Aorta (tissue), 5 donors: ENCODE results near the gene FAM237A. TPM values are rescaled to one million over a fixed set of nuclear protein-coding genes. Genes with fewer than 3 reads are reported as not detected.

Source experiments
- ATAC-seq: fragments of 200-7000 bp; cut with Tn5 transposase; one replicate; pipeline ENCODE4 v1.9.1; 2022; ENCODE audit warnings: moderate library complexity; ENCODE audit not compliant: low FRiP score
- DNase-seq, 2 donors: peaks; one replicate each; pipeline ENCODE4 v3.0.0-alpha.2; 2020
- H3K27ac ChIP-seq, 2 donors: one replicate each; pipeline ENCODE4 v1.5.1; 2013; ENCODE audit warnings: low read length in 2 of 2, mild to moderate bottlenecking in 2 of 2, moderate library complexity in 2 of 2, control low read depth in 1 of 2, inconsistent platforms in 1 of 2, low read depth in 1 of 2
- H3K27me3 ChIP-seq, 2 donors: one replicate each; pipeline ENCODE4 v1.6.1; 2013; ENCODE audit warnings: control low read depth in 1 of 2, low read length in 1 of 2, mild to moderate bottlenecking in 1 of 2, moderate library complexity in 1 of 2; ENCODE audit not compliant: insufficient read depth in 2 of 2, control insufficient read depth in 1 of 2
- H3K36me3 ChIP-seq, 2 donors: one replicate each; pipeline ENCODE4 v1.6.1; 2013; ENCODE audit warnings: control low read depth in 1 of 2, low read length in 1 of 2, mild to moderate bottlenecking in 1 of 2; ENCODE audit not compliant: insufficient read depth in 2 of 2, control insufficient read depth in 1 of 2
- H3K4me1 ChIP-seq, 2 donors: one replicate each; pipeline ENCODE4 v1.6.1; 2013; ENCODE audit warnings: low read length in 2 of 2, control low read depth in 1 of 2, mild to moderate bottlenecking in 1 of 2, moderate library complexity in 1 of 2; ENCODE audit not compliant: insufficient read depth in 2 of 2, control insufficient read depth in 1 of 2
- H3K4me3 ChIP-seq, 2 donors: one replicate each; pipeline ENCODE4 v1.5.1; 2013; ENCODE audit warnings: low read length in 2 of 2, control low read depth in 1 of 2, mild to moderate bottlenecking in 1 of 2
- H3K9me3 ChIP-seq: one replicate; pipeline ENCODE4 v1.6.1; 2013; ENCODE audit warnings: mild to moderate bottlenecking, low read length; ENCODE audit not compliant: control insufficient read depth
- WGBS, 2 donors: extraction: QIAGEN DNeasy Blood & Tissue Kit; methylation state at CpG; one replicate each; pipeline ENCODE4 v1.1.7; 2013; 5-methylcytosine and 5-hydroxymethylcytosine counted together
- intact Hi-C, 2 donors: fragments of 100-400 bp; cut with DNase I; formaldehyde crosslinking; loops; one replicate each; pipeline versions ENCODE4 v1.14.2 to v1.15.0; 2022
- long read RNA-seq, 2 donors: library from polyadenylated mRNA; unstranded; transcript quantifications; one replicate each; pipeline ENCODE4 v2.0.0, GENCODE V29; 2020 to 2021
- polyA plus RNA-seq, 2 donors: library from polyadenylated mRNA; stranded (reverse); fragments of 200-250 nt; gene quantifications; one replicate each; pipeline ENCODE4 v1.2.3, GENCODE V29; 2013
- total RNA-seq, 2 donors: library from RNA; stranded (reverse); fragmentation: NEBNext Ultra II Directional; extraction: Animal tissue kit (Norgen Biotek cat#: 25700); gene quantifications; one replicate each; pipeline ENCODE4 v1.2.1, GENCODE V29; 2021
- donor health status: healthy with polysubstance abuse.
- donor health status: Bipolar disorder and iron deficiency.
- donor health status: DM: no; HTN: no; CAD: no.
- donor health status: DM: no; HTN: no; CAD: no.
- donor health status: DM: yes; HTN: yes; CAD: no.

Gene FAM237A
- total RNA-seq (not detected), polyA plus RNA-seq (not detected)
- long read RNA-seq, donor 1: 0 reads
- long read RNA-seq, donor 2: 0 reads

- no peak within 1 kb of the TSS for H3K27ac ChIP-seq
- no peak within 1 kb of the TSS for H3K4me3 ChIP-seq
- 2 to 3% methylated on average over 56 of the region's 56 CpGs for WGBS, 2 donors
- intact Hi-C loops: no loop called here
- peaks cover 0 to 2% of the 10 kb centered on the region in 2 donors for H3K27me3 ChIP-seq
- H3K4me1 ChIP-seq: no peaks in the 10 kb centered on the region
- no peaks in the 10 kb centered on the region for H3K9me3 ChIP-seq
- ATAC-seq (peak; percentile 46), DNase-seq (peak in 1 of 2 donors; percentile 68)
- H3K36me3 ChIP-seq: no peaks in the 10 kb centered on the region
Observed at GRCh38 chr2:206642075-206643025, at the start of gene FAM237A. Gene FAM237A, plus strand, starts transcription at chr2:206642487. Its CDS starts 1,750 bp downstream, at chr2:206644237.

- H3K36me3 ChIP-seq: no peaks in the 10 kb centered on the region
- DNase-seq: no peak
- H3K27ac ChIP-seq: no peak overlapping the region
- no peak for ATAC-seq
- H3K9me3 ChIP-seq: no peaks in the 10 kb centered on the region
- no peaks in the 10 kb centered on the region for H3K4me1 ChIP-seq
- 90 to 91% methylated on average over 3 of the region's 3 CpGs for WGBS, 2 donors
- intact Hi-C loops: no loop called here
- H3K4me3 ChIP-seq: no peak overlapping the region
- H3K27me3 ChIP-seq: no peaks in the 10 kb centered on the region
Observed at GRCh38 chr2:206597717-206598218, 44.5 kb upstream of the FAM237A start.

- Histone ChIP-seq H3K4me3 (no peak overlapping the region), H3K4me1 (no peaks in the 10 kb centered on the region), H3K9me3 (no peaks in the 10 kb centered on the region), H3K27ac (no peak overlapping the region), H3K27me3 (no peaks in the 10 kb centered on the region), H3K36me3 (no peaks in the 10 kb centered on the region)
- 82 to 86% methylated on average over 3 of the region's 3 CpGs for WGBS, 2 donors
- intact Hi-C loops: no loop called here
- ATAC-seq (no peak), DNase-seq (no peak)
Observed at GRCh38 chr2:206603243-206603642, 39.0 kb upstream of the FAM237A start.

GRCh38 chr2:206610451-206610850 is 31.8 kb upstream of the FAM237A start:
- ATAC-seq (no peak), DNase-seq (no peak)
- Histone ChIP-seq H3K9me3 (no peaks in the 10 kb centered on the region), H3K27me3 (no peaks in the 10 kb centered on the region), H3K4me1 (no peaks in the 10 kb centered on the region), H3K27ac (no peak overlapping the region), H3K36me3 (no peaks in the 10 kb centered on the region), H3K4me3 (no peak overlapping the region)
- intact Hi-C loops: no loop called here
- WGBS, 2 donors: 69 to 70% methylated on average over 1 of the region's 1 CpG

- intact Hi-C loops: no loop called here
- no peaks in the 10 kb centered on the region for H3K4me1 ChIP-seq
- no peaks in the 10 kb centered on the region for H3K36me3 ChIP-seq
- H3K4me3 ChIP-seq: no peak overlapping the region
- ATAC-seq (no peak), DNase-seq (no peak)
- H3K27ac ChIP-seq: no peak overlapping the region
- H3K27me3 ChIP-seq: no peaks in the 10 kb centered on the region
- no peaks in the 10 kb centered on the region for H3K9me3 ChIP-seq
- 79 to 83% methylated on average over 6 of the region's 6 CpGs for WGBS, 2 donors
Observed at GRCh38 chr2:206611191-206611590, 31.1 kb upstream of the FAM237A start.

- no peaks in the 10 kb centered on the region for H3K9me3 ChIP-seq
- intact Hi-C loops: no loop called here
- no peak for ATAC-seq
Observed at GRCh38 chr2:206611736-206612135, 30.6 kb upstream of the FAM237A start.

GRCh38 chr2:206614811-206615210 is 27.5 kb upstream of the FAM237A start:
- WGBS, 2 donors: 61 to 69% methylated on average over 6 of the region's 6 CpGs
- Histone ChIP-seq H3K4me1 (no peaks in the 10 kb centered on the region), H3K27ac (no peak overlapping the region), H3K27me3 (no peaks in the 10 kb centered on the region), H3K36me3 (no peaks in the 10 kb centered on the region), H3K9me3 (no peaks in the 10 kb centered on the region), H3K4me3 (no peak overlapping the region)
- no peak for ATAC-seq
- DNase-seq: no peak
- intact Hi-C loops: no loop called here

More at GRCh38 chr2:206611736-206612135, 30.6 kb upstream of the FAM237A start:
- WGBS, 2 donors: 51 to 56% methylated on average over 3 of the region's 3 CpGs
- no peaks in the 10 kb centered on the region for H3K4me1 ChIP-seq
- no peak for DNase-seq
- no peaks in the 10 kb centered on the region for H3K36me3 ChIP-seq
- no peak overlapping the region for H3K27ac ChIP-seq
- no peaks in the 10 kb centered on the region for H3K27me3 ChIP-seq
- H3K4me3 ChIP-seq: no peak overlapping the region

- H3K27me3 ChIP-seq: no peaks in the 10 kb centered on the region
- intact Hi-C loops: no loop called here
- H3K36me3 ChIP-seq: no peaks in the 10 kb centered on the region
- H3K27ac ChIP-seq: no peak overlapping the region
- 77 to 81% methylated on average over 7 of the region's 7 CpGs for WGBS, 2 donors
- no peak for DNase-seq
- no peaks in the 10 kb centered on the region for H3K9me3 ChIP-seq
- no peaks in the 10 kb centered on the region for H3K4me1 ChIP-seq
- no peak overlapping the region for H3K4me3 ChIP-seq
- no peak for ATAC-seq
Observed at GRCh38 chr2:206615417-206616089, 26.7 kb upstream of the FAM237A start.
